Endothelial cell of umbilical vein (primary cell): Measurements from ENCODE around the gene NOP9. TPM values are rescaled to one million over a fixed set of nuclear protein-coding genes. Genes with fewer than 3 reads are reported as not detected.

Experiments used
- BruUV-seq: library from RNA; stranded (reverse); fragments of 400-500 nt; replicated peaks from 2 replicates; lab custom pipeline; 2021; lab: Mats Ljungman, UMichigan
- CTCF ChIA-PET: fragments of 300-600, 350-600 bp; sonication (Branson Sonifier 250); formaldehyde crosslinking; loops from one replicate; lab custom pipeline; 2021; ENCODE audit warnings: antibody characterized with exemption, inconsistent platforms; lab: Charles Lee
- POLR2A ChIA-PET: fragments of 300-600, 350-600 bp; sonication (Branson Sonifier 250); formaldehyde crosslinking; loops from one replicate; lab custom pipeline; 2021; ENCODE audit warnings: antibody characterized with exemption, inconsistent platforms; lab: Charles Lee
- DNase-seq: peaks from one replicate; pipeline ENCODE4 v3.0.0-alpha.2; 2011; ENCODE audit warnings: low read depth, low spot score
- FAIRE-seq: peaks from 2 replicates; lab custom pipeline; 2011; peaks lifted over from hg19 to GRCh38; lab: Jason Lieb, UNC
- H2AFZ ChIP-seq: 2 replicates; pipeline ENCODE4 v1.6.0; 2012; ENCODE audit warnings: low read depth, low read length, control low read depth, inconsistent platforms
- H3K27ac ChIP-seq: 2 replicates; pipeline ENCODE4 v1.5.1; 2011; ENCODE audit warnings: low read depth, mild to moderate bottlenecking, control low read depth, low read length, moderate library complexity; ENCODE audit not compliant: insufficient read depth
- H3K27me3 ChIP-seq, 2 experiments: 2 replicates each; pipeline versions ENCODE4 v1.6.0 to v1.6.1; 2011; ENCODE audit warnings: low read length in 2 of 2, mixed read lengths in 1 of 2; ENCODE audit not compliant: control insufficient read depth in 2 of 2, insufficient read depth in 2 of 2
- H3K36me3 ChIP-seq, 2 experiments: 2 replicates in 1 of 2; 3 replicates in 1 of 2; pipeline ENCODE4 v1.5.1; 2011; ENCODE audit warnings: low read length in 2 of 2, mild to moderate bottlenecking in 1 of 2, moderate library complexity in 1 of 2; ENCODE audit not compliant: control insufficient read depth in 2 of 2, insufficient read depth in 2 of 2; ENCODE audit errors: extremely low read depth in 1 of 2
- H3K4me1 ChIP-seq: 3 replicates; pipeline ENCODE4 v1.5.1; 2011; ENCODE audit warnings: mild to moderate bottlenecking, low read length; ENCODE audit not compliant: control insufficient read depth, insufficient read depth; ENCODE audit errors: extremely low read depth
- H3K4me2 ChIP-seq: 2 replicates; pipeline ENCODE4 v1.6.1; 2011; ENCODE audit warnings: low read length, control low read depth, mixed read lengths; ENCODE audit not compliant: insufficient read depth
- H3K4me3 ChIP-seq, 3 experiments: fragments of 200-600 bp in 1 of 3; sonication (generic), shearing (Covaris generic) in 1 of 3; replicated peaks in 1 of 3; 2 replicates each; pipeline ENCODE4 v1.5.1; 2011 to 2016; ENCODE audit warnings: control low read depth in 3 of 3, low read length in 3 of 3, mild to moderate bottlenecking in 2 of 3, inconsistent platforms in 1 of 3, low read depth in 1 of 3, moderate library complexity in 1 of 3; ENCODE audit not compliant: insufficient read depth in 1 of 3
- H3K79me2 ChIP-seq: 2 replicates; pipeline ENCODE4 v1.6.0; 2012; ENCODE audit warnings: low read length, inconsistent platforms; ENCODE audit not compliant: control insufficient read depth, insufficient read depth
- H3K9ac ChIP-seq: replicated peaks from 2 replicates; pipeline ENCODE3; 2011; ENCODE audit warnings: low read length, control low read depth; ENCODE audit not compliant: insufficient read depth; ENCODE audit errors: extremely low read depth
- H3K9me1 ChIP-seq: replicated peaks from 3 replicates; pipeline ENCODE4 v1.6.0; 2011; ENCODE audit warnings: mild to moderate bottlenecking, low read length; ENCODE audit not compliant: control insufficient read depth, insufficient read depth; ENCODE audit errors: extremely low read depth
- H3K9me3 ChIP-seq: replicated peaks from 2 replicates; pipeline ENCODE4 v1.5.1; 2012; ENCODE audit warnings: low read length, inconsistent platforms; ENCODE audit not compliant: control insufficient read depth, insufficient read depth
- H4K20me1 ChIP-seq: replicated peaks from 2 replicates; pipeline ENCODE3; 2011; ENCODE audit warnings: mild to moderate bottlenecking, low read length; ENCODE audit not compliant: control insufficient read depth, insufficient read depth; ENCODE audit errors: extremely low read depth
- EZH2 ChIP-seq: IDR thresholded peaks from 2 replicates; pipeline ENCODE4 v1.6.1; 2012; ENCODE audit warnings: borderline replicate concordance, low read depth, mild to moderate bottlenecking, moderate library complexity, low read length, inconsistent platforms; ENCODE audit not compliant: severe bottlenecking
- FOS ChIP-seq: IDR thresholded peaks from 2 replicates; pipeline ENCODE4 v1.6.1; 2011; ENCODE audit warnings: mild to moderate bottlenecking, low read length, moderate library complexity, borderline replicate concordance; ENCODE audit not compliant: insufficient read depth
- GATA2 ChIP-seq: IDR thresholded peaks from 2 replicates; pipeline ENCODE4 v1.7.0; 2011; ENCODE audit warnings: low read depth, mild to moderate bottlenecking, moderate library complexity, mixed read lengths, low read length; ENCODE audit not compliant: insufficient read length, insufficient read depth
- JUN ChIP-seq: IDR thresholded peaks from 2 replicates; pipeline ENCODE4 v1.6.1; 2011; ENCODE audit warnings: borderline replicate concordance, low read depth; ENCODE audit not compliant: insufficient read length, insufficient read depth
- MYC ChIP-seq: IDR thresholded peaks from one replicate; pipeline ENCODE4 v1.6.1; 2011; ENCODE audit warnings: mild to moderate bottlenecking, low read depth, low read length
- POLR2A ChIP-seq: IDR thresholded peaks from 2 replicates; pipeline ENCODE4 v1.6.1; 2012; ENCODE audit warnings: low read depth, mild to moderate bottlenecking, control low read depth, low read length
- POLR2AphosphoS5 ChIP-seq: IDR thresholded peaks from 2 replicates; pipeline ENCODE4 v1.6.1; 2012; ENCODE audit warnings: low read depth, mild to moderate bottlenecking, control low read depth, low read length, moderate library complexity; ENCODE audit not compliant: insufficient read depth
- dilution Hi-C: fragments of 300-500 bp; cut with MboI; formaldehyde crosslinking; loops from one replicate; pipeline ENCODE4 v1.15.0; 2019; ENCODE audit warnings: low sequenced_read_pairs; ENCODE audit not compliant: extremely low pct_ligation_motif_present
- intact Hi-C: fragments of 100-400 bp; cut with micrococcal nuclease; formaldehyde crosslinking; loops from one replicate; pipeline ENCODE4 v1.10.0; 2022
- polyA plus RNA-seq, 4 experiments: library from polyadenylated mRNA; depleted of rRNA in 3 of 4; stranded (reverse) in 3 of 4; unstranded in 1 of 4; fragments of >200 nt; gene quantifications; 2 replicates each; pipeline versions ENCODE4 v1.2.1 to v1.2.3, GENCODE V29; 2011 to 2012; ENCODE audit warnings: missing spikeins in 1 of 4
- total RNA-seq: library from RNA; stranded (reverse); gene quantifications from 2 replicates; pipeline ENCODE4 v1.2.3, GENCODE V29; 2021
- TF ChIP-seq, protein P1 (sequence below), 2 donors: IDR thresholded peaks; 1 replicate in 1 of 2; 2 replicates in 1 of 2; pipeline ENCODE4 v1.5.1; 2011; ENCODE audit warnings: low read length in 2 of 2, mild to moderate bottlenecking in 2 of 2, moderate library complexity in 2 of 2, control low read depth in 1 of 2, inconsistent platforms in 1 of 2, low read depth in 1 of 2; ENCODE audit not compliant: insufficient read depth in 1 of 2; ENCODE audit errors: extremely low read depth in 1 of 2
- TF ChIP-seq, protein P2 (sequence below): IDR thresholded peaks from 2 replicates; pipeline ENCODE4 v1.6.1; 2011; ENCODE audit not compliant: insufficient read depth, insufficient read length

NOP9 gene
- total and polyA plus RNA-seq, 2 donors (not counting 3 experiments of a cell fraction or from before 2014, with no cell fraction given), result 16.2 to 31.0 TPM

DNA sequence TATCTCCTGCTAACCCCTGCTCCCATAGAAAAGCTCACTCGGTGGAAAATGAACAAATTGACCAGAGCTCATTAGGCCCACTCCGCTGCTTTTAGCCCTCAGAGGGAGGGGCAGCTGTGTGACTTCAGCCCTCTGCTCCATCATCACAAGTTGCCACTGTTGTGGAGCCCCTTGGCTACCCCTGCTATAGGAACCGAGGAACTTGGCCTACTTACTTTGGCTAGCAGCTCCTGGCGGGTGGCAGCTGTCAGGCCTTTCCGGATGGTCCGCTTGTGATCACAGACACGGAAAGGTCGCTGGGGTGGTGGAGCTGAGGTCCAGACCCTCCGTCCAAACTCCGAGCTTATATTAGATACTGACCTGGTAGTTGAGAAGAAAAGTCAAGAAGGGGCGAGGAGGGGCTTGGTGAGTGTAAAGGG, 7.5 kb downstream of the NOP9 start:
- Histone ChIP-seq H4K20me1 (no peaks in the 10 kb centered on the region), H3K27ac (no peak overlapping the region), H3K27me3 (no peaks in the 10 kb centered on the region), H3K4me3 (no peak overlapping the region), H3K9ac (no peak overlapping the region), H2AFZ (no peak overlapping the region), H3K4me1 (peaks cover 23% of the 10 kb centered on the region), H3K79me2 (no peaks in the 10 kb centered on the region), H3K9me3 (no peaks in the 10 kb centered on the region), H3K36me3 (peaks cover 0 to 37% of the 10 kb centered on the region in 2 experiments), H3K9me1 (no peaks in the 10 kb centered on the region), H3K4me2 (no peak overlapping the region)
- intact Hi-C loops (no loop called here), dilution Hi-C loops (no loop called here)
- BruUV-seq, result no TSS peak
- CTCF ChIA-PET, result interaction anchor here (0.7 to 7.4 kb wide), 24 partner anchors 8 to 249 kb away, joined by 3 to 122 read pairs (median 6); partner anchors contain the start of genes CHMP4A, DHRS1, IRF9 and MDP1
- POLR2A ChIA-PET, result no interaction called here
- FAIRE-seq, result no peak
- no peak for TF ChIP-seq POLR2AphosphoS5
- TF ChIP-seq MYC, result no peak
- no peak for TF ChIP-seq EZH2
- no peak for TF ChIP-seq JUN
- no peak for TF ChIP-seq GATA2
- TF ChIP-seq, protein P1, sequence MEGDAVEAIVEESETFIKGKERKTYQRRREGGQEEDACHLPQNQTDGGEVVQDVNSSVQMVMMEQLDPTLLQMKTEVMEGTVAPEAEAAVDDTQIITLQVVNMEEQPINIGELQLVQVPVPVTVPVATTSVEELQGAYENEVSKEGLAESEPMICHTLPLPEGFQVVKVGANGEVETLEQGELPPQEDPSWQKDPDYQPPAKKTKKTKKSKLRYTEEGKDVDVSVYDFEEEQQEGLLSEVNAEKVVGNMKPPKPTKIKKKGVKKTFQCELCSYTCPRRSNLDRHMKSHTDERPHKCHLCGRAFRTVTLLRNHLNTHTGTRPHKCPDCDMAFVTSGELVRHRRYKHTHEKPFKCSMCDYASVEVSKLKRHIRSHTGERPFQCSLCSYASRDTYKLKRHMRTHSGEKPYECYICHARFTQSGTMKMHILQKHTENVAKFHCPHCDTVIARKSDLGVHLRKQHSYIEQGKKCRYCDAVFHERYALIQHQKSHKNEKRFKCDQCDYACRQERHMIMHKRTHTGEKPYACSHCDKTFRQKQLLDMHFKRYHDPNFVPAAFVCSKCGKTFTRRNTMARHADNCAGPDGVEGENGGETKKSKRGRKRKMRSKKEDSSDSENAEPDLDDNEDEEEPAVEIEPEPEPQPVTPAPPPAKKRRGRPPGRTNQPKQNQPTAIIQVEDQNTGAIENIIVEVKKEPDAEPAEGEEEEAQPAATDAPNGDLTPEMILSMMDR (IDR thresholded peaks at IDR 0.05; ENCODE audit: extremely low read depth in 1 of 2, insufficient read depth in 1 of 2, low read depth in 1 of 2, low read length in 2 of 2), result no peak
- TF ChIP-seq FOS, result no peak
- TF ChIP-seq, protein P2, sequence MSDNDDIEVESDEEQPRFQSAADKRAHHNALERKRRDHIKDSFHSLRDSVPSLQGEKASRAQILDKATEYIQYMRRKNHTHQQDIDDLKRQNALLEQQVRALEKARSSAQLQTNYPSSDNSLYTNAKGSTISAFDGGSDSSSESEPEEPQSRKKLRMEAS, result no peak
- no peak for TF ChIP-seq POLR2A
- DNase-seq, result no peak
